Anterior cingulate cortex (tissue), 58 donors: Measurements from ENCODE around the gene ACBD5.
A peak's percentile ranks its signal among the peaks of the same experiment; 100 is the strongest.
"Not testable (repeated sequence)": the region's sequence is repeated elsewhere in the genome, so short reads cannot be mapped to it uniquely, and the experiment has no call there.

Experiments
- DNase-seq, 58 donors: peaks; one replicate each; lab custom pipeline; 2025; lab: John Stamatoyannopoulos, UW

ACBD5 gene, protein sequence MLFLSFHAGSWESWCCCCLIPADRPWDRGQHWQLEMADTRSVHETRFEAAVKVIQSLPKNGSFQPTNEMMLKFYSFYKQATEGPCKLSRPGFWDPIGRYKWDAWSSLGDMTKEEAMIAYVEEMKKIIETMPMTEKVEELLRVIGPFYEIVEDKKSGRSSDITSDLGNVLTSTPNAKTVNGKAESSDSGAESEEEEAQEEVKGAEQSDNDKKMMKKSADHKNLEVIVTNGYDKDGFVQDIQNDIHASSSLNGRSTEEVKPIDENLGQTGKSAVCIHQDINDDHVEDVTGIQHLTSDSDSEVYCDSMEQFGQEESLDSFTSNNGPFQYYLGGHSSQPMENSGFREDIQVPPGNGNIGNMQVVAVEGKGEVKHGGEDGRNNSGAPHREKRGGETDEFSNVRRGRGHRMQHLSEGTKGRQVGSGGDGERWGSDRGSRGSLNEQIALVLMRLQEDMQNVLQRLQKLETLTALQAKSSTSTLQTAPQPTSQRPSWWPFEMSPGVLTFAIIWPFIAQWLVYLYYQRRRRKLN

DNA sequence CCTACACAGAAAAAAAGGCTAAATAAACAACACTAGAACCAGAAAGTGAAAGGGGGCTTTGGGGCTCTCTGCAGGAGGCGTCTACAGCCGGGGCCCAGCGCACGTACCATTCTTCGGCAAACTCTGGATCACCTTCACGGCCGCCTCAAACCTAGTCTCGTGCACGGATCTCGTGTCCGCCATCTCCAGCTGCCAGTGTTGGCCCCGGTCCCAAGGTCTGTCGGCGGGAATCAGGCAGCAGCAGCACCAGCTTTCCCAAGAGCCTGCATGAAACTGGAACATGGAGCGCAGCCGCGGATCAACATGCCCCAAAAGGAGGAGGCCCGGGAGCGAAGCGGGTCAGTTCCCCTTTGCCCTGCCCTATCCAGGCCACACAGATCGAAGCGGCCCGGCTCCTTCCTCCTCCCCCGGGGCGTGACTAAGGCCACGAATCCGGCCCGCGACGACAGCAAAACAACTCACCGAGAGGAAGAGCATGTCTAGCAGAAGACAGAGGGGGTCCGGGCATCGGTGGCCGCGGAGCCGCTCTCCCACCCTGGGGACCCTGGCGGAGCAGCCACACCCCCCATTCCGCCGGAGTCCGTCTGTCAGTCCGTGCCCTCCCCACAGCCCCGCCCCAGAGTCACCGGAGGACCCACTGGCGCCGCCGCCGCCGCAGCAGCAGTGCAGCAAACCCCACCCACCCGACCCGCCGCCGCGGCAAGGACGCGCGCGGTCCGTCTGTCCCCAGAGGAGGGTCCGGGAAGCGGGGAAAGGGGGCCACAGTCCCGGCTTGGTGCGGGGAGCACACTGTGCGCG is at the start of gene ACBD5:
ACBD5 (minus strand) TSS at position 586 of the 798 bp plus-strand sequence; CDS start at position 477, 109 bp downstream.
- peak in 57 of 58 donors; percentile 34 to 92 (median 77) for DNase-seq

DNA sequence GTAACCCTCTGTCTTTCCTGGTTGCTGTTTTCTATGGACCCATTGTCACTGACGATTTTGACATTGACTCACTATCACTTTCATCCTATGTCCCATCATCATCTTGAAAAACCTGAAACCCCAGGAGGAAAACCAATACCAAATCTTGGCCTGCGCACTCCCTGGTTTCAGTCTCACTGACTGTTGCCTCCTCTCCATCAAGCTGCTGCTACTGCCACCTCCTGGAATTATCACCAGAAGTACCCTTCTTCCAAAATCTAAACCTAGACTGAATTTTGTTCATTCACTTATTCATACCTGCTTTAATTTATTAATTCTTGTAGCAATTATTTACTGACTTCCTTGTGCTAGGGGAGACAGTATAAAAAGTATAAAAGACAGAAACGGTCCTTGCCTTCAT is 44.5 kb upstream of the ACBD5 start:
- DNase-seq = peak in 1 of 58 donors; percentile 4

DNA sequence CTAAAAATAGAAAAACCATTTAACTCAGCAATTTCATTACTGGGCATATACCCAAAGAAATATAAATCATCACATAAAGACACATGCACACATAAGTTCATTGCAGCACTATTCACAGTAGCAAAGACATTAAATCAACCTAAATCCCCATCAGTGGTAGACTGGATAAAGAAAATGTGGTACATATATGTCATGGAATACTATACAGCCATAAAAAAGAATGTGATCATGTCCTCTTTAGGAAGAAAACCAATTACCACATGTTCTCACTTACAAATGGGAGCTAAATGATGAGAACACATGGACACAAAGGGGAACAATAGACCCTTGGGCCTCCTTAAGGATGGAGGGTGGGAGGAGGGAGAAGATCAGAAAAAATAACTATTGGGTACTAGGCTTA is 36.0 kb upstream of the ACBD5 start:
- DNase-seq = no peak

DNA sequence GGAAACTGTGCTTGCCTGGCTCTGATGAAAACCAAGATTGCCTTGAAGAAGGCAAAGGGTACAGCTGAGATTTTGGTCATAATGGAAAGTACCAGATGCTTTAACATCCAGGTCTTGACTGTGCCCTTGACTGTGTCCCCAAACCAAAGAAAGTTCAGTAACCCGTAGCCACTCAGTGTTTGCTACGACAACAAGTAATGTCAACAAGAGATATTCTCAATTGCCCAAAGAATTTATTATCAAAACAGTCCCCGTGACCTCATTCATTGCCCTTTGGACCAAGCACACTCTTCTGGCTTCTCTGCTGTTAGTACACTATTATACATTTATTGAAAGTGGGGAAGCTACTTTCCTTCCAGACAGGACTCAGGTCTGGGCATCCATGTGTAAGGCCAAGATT is 25.4 kb upstream of the ACBD5 start:
- not testable (repeated sequence) for DNase-seq

DNA sequence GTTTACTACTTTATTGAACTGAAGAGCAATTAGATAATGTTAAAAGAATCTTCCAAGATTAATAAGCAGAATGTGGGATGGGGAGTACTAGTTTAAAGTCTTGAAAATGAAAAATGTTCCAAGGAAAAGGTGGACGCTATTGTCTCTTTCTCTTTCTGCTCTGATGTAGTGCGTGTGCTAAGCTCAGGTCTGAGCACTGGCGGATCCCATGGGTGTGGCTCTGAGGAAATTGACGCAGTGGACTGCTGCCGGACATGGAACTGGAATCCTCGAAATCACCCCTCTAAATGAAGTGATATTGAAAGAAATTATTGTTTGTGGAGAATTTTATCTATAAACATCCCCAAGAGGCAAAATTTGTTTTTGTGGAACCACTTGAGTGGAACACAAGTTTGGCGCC is 22.2 kb upstream of the ACBD5 start:
- not testable (repeated sequence) for DNase-seq

DNA sequence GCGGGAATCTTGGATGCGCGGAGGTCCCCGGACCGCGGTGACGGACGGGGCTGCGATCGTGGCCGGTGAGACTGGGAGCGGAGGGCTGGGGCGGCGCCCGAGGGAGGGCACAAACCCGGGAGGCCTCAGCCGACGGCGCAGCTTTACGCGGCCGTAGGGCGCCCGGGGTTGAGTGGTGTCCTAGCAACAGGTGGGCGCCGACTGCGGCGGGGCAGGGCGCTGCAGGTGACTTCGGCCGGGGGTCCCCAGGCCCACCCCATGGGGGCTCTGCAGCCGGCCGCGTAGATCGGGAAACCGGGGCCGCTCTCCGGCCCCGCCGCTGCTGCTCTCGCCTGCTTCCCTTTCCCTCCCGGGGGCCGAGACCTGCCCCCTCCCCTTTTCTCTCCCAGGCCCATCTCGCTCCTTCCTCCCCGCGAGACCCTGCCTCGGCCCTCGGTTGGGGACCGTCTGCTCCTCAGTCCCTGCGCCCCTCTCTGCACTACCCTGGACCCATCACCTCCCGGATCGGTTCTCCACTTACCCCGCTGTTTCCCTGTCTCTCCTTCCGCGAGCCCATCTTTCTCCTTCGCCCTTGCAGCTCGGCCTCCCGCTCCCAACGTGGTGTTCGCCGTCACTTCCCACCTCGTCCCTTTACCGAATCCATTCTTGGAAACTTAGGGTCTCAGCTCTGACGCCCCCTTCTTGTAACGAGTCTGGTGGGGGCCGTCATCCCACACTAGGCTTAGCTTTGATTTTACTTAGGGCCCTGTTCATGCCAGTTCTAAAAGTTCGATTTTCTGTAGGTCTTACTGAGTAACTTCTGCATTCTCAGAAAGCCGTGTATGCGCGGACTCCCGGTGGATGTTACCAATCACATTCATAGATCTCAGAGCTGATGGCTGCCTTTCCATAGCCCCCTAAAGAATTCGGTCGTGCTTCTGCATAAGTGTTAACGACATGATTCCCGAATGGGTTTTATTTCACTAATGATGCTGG is 18.5 kb upstream of the ACBD5 start:
- peak in 2 of 58 donors; percentile 14 to 28 for DNase-seq

DNA sequence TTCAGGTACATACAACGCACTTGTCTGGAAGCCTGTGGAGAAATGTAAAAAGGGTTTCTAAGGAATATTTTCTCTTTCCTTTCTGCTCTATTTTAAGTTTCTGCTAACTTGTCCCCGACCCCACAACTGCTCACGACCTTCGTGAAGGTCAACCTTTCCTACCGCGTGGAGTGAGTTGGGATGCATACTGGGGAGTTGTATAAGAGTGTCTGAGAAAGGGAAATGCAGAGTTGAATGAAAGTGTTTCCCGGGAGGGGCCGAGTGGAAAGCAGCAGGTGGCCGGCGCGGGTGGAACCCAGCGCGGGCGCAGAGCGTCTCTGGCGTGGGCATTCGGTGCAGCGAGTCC is 17.9 kb upstream of the ACBD5 start:
- no peak for DNase-seq

DNA sequence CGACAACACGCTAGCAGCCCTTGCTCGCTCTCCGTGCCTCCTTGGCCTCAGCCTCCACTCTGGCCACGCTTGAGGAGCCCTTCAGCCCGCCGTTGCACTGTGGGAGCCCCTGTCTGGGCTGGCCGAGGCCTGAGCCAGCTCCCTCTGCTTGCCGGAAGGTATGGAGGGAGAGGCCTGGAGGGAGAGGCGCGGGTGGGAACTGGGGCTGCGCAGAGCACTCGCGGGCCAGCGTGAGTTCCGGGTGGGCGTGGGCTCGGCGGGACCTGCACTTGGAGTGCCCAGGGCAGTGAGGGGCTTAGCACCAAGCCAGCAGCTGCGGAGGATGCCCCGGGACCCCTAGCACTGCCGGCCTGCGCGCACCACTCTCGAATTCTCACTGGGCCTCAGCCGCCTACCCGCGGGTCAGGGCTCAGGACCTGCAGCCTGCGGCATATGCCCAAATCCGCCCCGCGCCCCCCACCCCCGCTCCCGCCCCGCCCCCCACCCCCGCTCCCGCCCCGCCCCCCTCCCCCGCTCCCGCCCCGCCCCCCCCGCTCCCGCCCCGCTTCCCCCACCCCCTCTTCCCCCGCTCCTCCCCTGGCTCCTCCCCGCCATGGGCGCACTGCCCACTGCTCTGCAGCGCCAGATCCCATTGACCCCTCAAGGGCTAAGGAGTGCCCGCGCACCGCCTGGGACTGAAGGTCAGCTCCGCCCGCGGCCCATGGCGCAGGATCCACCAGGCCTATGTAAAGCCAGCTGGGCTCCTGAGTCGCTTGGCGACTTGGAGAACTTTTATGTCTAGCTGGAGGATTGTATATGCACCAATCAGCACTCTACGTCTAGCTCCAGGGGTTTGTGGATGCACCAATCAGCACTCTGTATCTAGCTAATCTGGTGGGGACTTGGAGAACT is 15.9 kb upstream of the ACBD5 start:
- no peak for DNase-seq

DNA sequence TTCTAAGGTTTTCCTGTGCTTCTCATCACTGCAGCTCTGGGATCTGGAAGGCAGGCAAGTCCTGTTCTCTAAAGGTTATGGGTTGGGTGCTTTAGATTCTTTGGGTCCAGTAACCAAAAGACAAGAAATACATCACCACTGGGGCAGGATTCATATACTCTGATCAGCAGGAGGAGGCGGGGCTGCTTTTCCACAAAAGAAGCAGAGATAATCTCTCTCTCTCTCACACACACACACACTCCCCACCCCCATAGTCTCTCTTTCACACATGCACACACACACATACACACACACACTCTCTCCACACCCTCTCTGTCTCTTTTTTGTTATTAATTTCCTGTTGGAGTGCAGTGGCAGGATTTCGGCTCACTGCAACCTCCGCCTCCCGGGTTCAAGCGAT is 13.0 kb upstream of the ACBD5 start:
- DNase-seq = no peak

DNA sequence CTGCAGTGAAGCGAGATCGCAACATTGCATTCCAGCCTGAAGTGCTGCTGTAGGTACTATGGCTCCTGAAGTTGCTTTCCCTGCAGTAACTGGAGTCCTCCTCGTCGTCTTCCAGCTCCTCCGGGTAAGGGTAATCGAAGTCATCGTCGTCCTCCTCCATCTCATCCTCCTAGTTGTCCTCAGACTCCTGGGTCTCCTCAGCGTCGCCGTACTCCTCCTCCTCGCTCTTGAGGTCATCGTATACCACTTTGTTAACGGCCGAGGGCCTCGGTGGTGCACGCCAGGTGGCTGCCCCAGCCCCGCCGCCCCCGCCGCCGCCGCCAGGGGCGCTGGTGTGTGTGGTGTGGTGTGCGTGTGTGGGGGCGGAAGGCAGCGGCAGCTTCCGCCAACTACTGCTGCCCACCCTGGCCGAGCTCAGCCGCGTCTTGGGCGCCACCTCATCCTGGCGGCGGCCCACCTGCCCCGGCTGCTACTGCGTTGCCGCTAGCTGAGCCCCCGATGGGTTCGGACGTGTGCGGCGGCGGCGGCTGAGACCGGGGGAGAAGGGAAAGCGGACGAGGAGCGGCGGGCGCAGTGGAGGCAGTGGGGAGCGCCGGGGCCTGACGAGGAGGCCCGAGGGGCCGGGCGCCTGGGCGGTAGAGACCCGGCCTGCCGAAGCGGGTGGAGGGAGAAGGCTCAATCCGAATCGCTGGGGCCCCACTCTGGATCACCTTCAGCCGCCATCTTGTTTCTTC is 11.8 kb upstream of the ACBD5 start:
- DNase-seq = peak in 3 of 58 donors; percentile 7 to 16 (median 8)

DNA sequence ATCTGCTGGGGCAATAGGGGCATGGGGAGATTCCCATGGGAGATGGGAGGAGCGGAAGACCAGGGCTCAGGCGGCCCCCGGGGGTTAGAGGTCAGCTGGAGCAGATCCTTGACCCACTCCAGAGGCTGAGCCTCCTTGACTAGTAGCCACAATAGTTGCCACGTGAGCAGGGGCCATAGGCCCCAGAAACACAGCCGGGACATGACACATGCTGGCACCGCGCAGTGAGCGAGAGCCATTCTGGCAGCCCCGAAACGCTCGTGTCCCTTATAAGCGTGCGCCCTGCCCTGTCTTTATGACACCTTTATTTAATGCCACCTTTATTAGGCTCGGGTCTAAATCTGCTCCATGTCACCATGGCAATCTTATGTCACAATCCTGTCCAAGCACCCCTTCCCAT is 11.0 kb upstream of the ACBD5 start:
- DNase-seq = no peak

DNA sequence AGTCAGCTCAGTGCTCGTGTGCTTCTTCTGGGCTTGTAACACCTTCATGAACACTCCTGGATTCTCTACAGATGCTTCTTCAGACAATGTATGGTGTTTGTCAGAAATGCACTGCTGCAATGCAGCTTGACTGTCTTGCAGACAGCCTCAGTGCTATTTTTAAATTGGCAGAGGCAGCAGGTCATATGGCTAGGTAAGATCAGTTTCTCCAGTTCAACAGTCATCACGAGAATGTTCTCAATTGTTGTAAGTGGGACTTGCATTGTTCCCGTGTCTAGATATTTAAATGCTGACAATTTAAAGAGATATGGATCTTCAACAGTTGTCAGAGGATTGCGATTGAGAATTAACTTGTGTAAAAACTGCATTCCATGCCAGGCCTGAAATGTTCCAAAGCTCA is 7.6 kb upstream of the ACBD5 start:
- DNase-seq = no peak

DNA sequence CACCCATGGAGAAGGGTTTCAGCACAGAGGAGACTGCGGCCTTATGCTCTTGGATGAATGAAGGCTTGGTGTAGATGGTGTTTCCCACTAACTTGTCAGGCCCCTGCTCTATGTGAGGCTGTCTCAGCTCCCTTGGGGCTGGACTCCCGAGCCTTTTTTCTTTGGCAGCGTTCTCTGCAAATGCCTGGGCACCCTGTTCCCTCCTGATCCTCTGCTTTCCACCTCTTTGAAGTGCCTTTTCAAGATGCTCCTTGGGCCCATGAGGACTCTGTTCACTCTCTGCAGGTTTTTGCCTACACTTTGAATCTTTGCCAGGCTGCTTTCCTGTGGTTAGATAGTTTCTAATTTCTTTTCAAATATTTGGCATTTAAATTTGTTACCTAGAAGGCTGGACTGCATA is 6.8 kb upstream of the ACBD5 start:
- DNase-seq = no peak

DNA sequence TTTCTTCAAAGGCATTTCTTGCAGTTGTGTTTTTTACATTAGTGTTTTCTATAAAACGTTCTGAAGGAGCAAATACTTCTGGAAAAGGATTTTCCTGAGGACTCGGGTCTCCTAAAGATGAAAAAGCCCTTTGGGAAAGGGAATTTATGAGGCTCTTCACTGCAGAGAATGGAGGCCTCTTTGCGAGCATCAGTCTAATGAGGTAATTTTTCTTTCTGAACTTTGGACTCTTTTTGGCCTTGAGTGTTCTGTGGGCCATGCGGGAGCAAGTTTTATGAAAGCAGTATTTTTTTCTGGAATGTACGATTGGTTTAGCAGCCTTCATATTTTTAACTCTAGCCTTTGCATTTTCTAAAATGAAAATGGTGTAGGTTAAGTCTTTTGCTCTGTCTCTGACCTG is 6.4 kb upstream of the ACBD5 start:
- no peak for DNase-seq

DNA sequence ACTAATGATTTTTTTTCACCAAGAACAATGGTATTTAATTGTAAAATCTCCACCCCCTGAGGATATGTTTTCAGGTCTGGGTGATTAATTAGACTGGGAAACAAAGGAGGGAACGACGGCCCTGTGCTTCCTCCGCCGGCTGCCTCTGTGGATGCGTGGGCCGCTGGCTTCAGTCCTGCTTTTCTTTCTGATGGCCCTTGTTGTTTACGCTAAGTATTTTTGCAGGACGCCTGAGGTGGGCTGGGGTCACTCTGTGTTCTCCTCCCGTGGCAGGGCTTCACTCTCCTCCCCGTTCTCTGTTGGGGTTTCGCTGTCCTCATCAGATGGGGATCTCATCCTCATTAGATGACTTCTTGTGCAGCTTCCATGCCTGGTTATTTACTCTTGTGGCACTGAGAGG is 5.2 kb upstream of the ACBD5 start:
- DNase-seq = no peak

DNA sequence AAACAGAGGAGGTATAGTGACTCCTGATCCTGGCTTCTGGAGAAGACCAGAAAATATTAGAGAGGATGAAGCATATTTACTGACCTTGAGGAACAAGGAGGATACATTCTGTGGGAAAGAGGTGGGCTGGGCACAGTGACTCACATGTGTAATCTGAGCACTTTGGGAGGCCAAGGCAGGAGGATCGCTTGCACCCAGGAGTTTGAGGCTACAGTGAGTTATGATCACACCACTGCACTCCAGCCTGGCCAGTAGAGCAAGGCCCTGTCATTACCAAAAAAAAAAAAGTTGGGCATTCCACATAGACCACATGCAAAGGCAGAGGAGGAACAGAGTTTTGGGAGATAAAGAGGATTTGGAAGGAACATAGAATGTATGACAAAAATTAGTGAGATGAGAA is 4.4 kb upstream of the ACBD5 start:
- no peak for DNase-seq

DNA sequence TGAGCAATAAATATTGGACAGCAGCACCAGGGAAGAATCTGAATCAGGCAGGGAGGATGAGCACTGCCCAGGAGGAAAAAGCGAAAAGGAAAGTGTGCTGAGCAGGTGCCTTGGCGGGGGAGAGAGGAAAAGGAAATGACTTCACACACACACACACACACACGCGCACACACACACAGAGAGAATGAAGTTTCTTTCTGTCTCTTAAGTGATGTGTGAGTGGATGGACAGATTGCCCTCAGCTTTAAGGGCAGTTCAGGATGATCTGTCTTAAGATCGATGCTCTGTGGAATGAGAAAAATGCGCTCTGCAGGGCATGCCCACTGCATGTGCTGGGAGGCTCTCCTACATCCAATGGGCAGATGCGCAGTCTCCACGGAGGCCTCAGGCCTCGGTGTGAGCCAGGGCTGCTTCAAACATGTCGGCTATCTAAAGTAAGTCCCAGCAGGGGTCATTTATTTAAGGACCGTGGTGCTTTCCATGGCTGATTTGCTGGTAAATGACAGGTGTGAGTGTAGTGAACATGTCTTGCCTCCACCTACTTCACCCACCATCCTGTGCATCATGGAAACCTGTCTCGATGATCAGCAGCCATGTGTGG is 2.5 kb upstream of the ACBD5 start:
- peak in 37 of 58 donors; percentile 7 to 86 (median 58) for DNase-seq

DNA sequence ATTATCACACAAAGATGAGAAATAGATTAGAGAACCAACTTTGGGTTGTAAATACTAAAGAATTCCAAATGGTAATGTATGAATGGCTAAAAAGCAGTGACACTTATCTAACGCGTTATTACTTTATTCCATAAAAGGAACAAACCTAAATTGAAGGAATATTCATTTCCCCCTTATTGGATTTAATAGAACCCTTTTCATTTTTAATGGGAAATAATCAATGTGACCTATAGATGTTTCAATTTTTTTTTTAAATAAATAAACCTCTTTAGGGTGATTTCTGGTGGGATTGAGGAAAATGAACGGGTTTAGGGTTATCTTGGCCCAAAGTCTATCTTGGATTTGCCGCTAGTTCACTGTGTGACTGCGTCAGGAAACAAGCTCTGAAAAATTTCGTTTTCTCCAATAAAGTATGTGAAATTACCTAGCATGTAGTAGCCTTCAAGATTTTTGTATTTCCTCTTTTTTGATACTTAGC is 1.9 kb upstream of the ACBD5 start:
- DNase-seq = no peak
